GM18907 (cell line): Measurements from ENCODE around the gene CYB5RL.
"Not testable (repeated sequence)": the region's sequence is repeated elsewhere in the genome, so short reads cannot be mapped to it uniquely, and the experiment has no call there.

Experiments
- ATAC-seq: cut with Tn5 transposase; IDR thresholded peaks from one replicate; pipeline ENCODE4 v1.9.1; 2021; ENCODE audit warnings: mild to moderate bottlenecking, moderate library complexity; ENCODE audit not compliant: unreplicated experiment

The CYB5RL gene

DNA sequence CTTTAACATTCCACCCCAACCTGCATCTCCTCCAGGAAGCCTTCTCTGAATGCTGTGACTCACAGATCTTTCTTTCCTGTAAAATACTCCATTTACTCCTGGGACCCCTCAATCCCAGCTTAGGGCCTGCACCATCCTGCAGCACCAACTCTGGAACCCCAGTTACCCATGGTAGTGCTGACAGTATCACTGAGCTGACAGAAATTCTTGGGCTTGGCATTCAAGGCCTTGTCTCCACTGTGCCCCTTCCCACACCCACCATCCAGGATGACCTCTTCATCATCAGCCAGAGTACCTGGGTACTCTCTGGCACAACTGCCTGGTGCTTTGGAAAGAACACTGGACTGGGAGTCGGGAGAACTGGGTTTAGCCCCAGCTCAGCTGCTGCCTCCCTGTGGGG lies 8.3 kb downstream of the CYB5RL start:
- ATAC-seq, result no peak

- no peak for ATAC-seq
Measured at GRCh38 chr1:54190526-54190925, 9.3 kb downstream of the CYB5RL start.

- no peak for ATAC-seq
Measured at GRCh38 chr1:54188291-54188690, 11.5 kb downstream of the CYB5RL start.

DNA sequence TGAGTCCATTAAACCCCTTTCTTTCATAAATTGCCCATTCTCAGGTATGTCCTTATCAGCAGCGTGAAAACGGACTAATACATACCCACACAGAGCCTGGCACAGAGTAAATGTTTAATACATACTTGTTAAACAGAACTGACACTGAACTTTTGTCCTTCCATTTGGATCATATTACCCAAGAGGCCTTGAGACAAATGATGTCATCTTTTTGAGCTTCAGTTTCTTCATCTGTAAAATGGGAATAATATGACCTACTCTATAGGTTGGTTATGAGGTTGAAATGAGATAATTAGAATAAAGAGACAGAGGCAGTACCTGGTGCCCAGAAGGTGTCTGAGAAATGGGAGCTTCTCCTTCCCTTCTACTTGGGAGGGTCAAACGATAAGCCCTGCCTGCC lies 13.8 kb downstream of the CYB5RL start:
- no peak for ATAC-seq

GRCh38 chr1:54180701-54181360 lies 19.0 kb downstream of the CYB5RL start:
- no peak for ATAC-seq

GRCh38 chr1:54178296-54179070 lies 21.3 kb downstream of the CYB5RL start:
- ATAC-seq, result no peak

DNA sequence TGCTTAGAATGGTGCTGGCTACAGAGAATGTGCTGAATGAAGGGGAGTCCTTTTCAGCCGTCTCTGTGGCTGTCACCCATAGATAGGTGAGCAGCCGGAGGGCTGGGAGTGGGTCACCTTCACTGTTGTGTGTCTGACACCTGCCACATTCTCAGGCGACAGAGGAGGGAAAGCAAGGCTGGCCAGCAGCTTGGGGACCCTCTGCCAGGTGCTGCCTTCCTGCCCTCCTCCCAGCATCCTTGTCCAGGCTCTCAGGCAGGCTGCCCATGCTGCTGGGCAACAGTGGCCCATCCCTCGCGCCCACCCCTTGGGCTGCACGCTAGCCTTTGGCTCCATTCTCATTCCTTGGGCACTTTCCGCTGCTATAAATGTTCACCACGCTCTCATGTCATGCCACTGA lies 22.1 kb downstream of the CYB5RL start:
- ATAC-seq, result no peak

- no peak for ATAC-seq
Measured at GRCh38 chr1:54176621-54177327, 23.1 kb downstream of the CYB5RL start.

DNA sequence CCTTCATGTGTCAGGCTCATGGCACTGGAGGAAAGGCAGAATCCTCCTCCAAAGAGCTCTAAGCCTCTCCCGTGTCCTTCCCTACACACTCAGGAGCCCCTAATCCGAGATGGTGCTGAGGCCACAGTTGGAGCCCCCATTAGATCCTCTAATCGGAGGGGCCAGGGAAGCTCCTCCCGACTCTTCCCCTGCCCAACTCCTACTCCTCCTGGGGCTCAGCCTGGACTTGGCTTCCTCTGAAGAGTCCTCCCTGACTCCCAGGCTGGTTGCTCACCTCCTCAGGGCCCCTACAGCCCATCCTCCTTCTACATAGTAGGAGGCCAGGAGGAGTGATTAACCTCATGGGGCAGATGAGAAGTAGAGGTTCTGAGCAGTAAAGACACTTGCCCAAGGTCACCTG lies 25.7 kb downstream of the CYB5RL start:
- no peak for ATAC-seq

DNA sequence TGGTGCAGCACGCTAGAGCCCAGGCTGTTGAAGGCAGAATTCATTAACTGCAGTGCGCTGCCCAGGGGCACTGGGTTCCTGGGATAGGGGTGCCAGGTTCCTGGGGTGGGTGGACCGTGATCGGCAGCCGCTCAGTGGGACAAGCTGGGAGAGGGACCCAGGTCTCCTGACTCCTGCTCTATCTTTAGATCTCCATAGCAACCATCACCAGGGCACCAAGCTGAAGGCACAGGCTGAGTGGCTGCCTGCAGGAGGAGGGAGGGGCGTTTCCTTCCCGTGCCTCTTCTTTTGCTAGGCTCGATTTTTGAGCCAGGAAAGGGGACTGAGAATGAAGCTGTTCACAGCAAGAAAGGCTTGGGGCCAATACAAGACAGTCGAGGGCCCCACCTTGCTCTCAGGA lies 26.1 kb downstream of the CYB5RL start:
- ATAC-seq, result no peak

DNA sequence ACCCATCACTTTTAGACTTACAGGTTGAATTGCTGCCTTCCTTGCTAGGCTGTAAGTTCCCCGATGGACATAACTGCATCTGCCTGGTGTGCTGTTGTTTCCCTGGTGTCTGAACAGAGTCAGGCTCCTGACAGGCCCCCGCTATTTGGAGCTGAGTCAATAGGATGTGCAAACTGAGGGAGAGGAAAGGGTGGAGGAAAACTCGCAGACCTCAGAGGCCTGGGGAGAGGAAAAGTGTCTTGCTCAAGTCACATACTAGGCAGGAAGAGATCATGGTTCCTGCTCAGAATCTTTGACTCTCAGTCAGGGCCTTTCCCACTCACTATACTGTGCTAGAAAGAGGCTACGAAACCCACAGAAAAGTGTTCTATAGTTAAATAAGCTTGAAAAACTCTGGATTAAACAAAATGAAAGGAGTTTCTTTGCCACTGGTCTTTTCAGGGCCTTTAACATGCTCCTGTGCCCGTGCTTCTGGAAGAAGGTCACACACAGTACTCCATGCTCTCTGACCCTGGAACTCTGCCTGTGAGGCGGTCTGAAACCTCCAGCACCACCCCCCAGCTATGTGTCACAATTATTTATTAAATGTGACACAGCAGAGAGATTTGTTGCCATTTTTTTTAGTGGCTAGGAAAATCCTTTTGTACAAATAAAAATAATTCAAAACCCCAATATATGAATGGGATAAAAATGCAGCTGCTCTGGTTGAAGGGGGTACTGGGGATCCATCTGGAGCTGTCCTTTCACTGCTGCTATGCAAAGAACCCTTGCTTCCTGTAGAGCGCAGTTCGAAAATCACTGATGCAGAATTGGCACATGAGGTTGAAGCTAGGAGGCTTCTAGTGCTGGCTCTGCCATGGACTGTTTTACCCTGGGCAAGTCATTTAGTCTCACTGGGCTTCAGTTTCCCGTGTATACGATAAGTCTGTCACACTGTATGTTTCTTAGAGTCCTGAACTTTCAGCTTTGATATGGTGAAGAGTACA lies 26.9 kb downstream of the CYB5RL start:
- no peak for ATAC-seq

- ATAC-seq, result no peak
Measured at GRCh38 chr1:54171606-54172005, 28.2 kb downstream of the CYB5RL start.

- no peak for ATAC-seq
Measured at GRCh38 chr1:54171016-54171415, 28.8 kb downstream of the CYB5RL start.

DNA sequence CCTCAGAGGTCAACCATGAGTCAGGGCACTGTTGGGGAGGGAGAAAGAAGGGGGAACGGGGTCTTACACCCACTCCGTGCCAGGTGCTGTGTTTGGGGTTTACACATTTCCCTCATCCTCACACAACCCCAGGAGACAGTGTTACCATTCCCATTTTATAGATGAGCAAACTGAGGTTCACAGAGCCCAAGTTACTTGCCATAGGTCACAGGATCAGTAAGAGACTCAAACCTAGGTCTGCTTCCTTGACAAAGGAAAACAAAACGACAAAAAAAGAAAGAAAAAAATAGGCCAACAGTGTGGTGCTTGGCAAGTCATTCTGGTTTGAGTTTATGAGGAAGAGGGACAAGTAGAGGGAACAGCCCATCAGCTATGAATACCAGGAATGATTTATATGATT lies 30.8 kb downstream of the CYB5RL start:
- ATAC-seq, result no peak

GRCh38 chr1:54168206-54168965 lies 31.4 kb downstream of the CYB5RL start:
- no peak for ATAC-seq

GRCh38 chr1:54167422-54168139 lies 32.2 kb downstream of the CYB5RL start:
- no peak for ATAC-seq

DNA sequence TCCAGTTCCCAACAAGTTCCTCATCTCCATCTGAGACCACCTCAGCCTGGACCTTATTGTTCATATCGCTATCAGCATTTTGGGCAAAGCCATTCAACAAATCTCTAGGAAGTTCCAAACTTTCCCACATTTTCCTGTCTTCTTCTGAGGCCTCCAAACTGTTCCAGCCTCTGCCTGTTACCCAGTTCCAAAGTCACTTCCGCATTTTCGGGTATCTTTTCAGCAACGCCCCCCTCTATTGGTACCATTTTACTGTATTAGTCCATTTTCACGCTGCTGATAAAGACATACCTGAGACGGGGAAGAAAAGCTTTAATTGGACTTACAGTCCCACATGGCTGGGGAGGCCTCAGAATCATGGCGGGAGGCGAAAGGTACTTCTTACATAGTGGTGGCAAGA lies 33.5 kb downstream of the CYB5RL start:
- not testable (repeated sequence) for ATAC-seq

DNA sequence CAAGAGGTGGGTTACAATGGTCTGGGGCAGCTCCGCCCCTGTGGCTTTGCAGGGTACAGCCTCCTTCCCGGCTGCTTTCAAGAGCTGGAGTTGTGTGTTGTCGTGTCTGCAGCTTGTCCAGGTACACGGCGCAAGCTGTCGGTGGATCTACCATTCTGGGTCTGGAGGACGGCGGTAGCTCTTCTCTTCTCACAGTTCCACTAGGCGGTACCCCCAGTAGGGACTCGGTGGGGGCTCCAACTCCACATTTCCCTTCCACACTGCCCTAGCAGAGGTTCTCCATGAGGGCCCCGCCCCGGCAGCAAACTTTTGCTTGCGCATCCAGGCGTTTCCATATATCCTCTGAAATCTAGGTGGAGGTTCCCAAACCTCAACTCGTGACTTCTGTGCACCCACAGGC lies 34.7 kb downstream of the CYB5RL start:
- ATAC-seq, result no peak

- ATAC-seq, result no peak
Measured at GRCh38 chr1:54163573-54163972, 36.3 kb downstream of the CYB5RL start.
